Measurements from ENCODE around the gene FGR. TPM values are rescaled to one million over a fixed set of nuclear protein-coding genes. Genes with fewer than 3 reads are reported as not detected.

Gene FGR
- polyA plus RNA-seq, 3 donors from 2014 or later, result 350 to 654 (median 572) TPM

DNA sequence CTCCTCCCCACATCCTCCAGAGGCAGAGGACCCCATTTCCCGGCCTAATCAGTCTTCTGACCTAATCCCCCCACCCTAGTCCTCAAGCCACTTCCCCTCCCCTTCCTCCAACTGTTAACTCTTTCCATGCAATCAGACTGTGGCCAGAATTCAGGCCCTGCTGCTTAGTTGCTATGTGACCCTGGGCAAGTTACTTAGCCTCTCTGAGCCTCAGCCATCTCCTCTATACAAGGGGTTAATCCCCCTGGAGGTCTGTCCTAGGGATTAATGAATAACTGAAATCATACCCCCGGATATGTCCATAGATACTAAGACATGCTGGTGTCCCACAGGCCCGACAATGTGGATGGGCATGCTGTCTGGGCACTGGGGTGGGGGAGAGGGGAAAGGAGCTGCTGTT lies 49.3 kb downstream of the FGR start:
- no peak for DNase-seq
- Mint-ChIP-seq H3K27ac (no peak overlapping the region), H3K4me3 (no peak overlapping the region), H3K4me1 (peaks cover 9 to 29% of the 10 kb centered on the region in 2 donors), H3K27me3 (ENCODE audit: low read depth in 3 of 3) (peaks cover 0 to 2% (median 2%) of the 10 kb centered on the region in 3 donors), H3K36me3 (no peaks in the 10 kb centered on the region), H3K9me3 (no peaks in the 10 kb centered on the region)

DNA sequence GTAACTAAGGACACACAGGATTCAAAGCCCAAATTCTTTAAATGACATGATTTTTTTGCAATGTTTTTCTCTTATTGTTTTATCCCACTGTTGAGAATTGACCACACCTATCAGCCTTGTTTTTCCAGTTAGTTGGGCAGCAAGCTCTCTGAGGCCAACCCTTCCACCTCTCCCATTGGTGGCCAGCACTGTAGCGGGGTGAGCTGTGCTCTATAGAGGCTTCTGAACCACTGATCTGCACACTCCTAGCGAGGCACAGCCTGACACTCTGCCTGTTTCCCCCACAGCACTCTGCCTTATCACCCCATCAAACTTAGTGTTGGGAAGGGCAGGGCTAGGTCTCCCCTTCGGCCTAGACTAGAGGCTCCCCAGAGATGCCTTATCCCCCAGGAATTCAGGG lies 50.5 kb downstream of the FGR start:
- no peak for DNase-seq
- no peak overlapping the region for H3K27ac Mint-ChIP-seq
- no peaks in the 10 kb centered on the region for H3K36me3 Mint-ChIP-seq
- H3K4me1 Mint-ChIP-seq, result peaks cover 19 to 41% of the 10 kb centered on the region in 2 donors
- H3K27me3 Mint-ChIP-seq (ENCODE audit: low read depth in 3 of 3), result peaks cover 0 to 2% (median 0%) of the 10 kb centered on the region in 3 donors
- no peak overlapping the region for H3K4me3 Mint-ChIP-seq
- H3K9me3 Mint-ChIP-seq, result no peaks in the 10 kb centered on the region

DNA sequence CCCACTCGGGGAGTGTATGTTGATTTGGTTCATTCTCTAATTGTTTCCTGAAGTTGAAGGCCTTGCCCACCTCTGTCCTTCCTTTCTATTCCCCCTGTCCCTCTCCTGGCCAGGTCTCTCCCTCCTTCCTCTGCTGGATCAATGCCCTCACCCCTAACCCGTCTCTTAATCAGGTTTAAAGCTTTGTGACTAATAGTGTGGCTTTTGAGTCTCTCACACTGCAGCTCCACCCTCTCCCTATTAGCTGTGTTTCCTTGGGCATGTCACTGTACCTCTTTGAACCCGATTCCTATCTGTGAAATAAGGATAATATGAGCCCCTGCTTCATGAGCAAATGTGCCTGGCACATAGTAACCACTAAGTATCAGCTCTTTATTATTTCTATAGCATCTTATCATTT lies 51.5 kb downstream of the FGR start:
- Mint-ChIP-seq H3K27me3 (ENCODE audit: low read depth in 3 of 3) (peaks cover 0 to 2% (median 0%) of the 10 kb centered on the region in 3 donors), H3K4me1 (peaks cover 27 to 51% of the 10 kb centered on the region in 2 donors), H3K36me3 (no peaks in the 10 kb centered on the region), H3K27ac (peak overlapping the region in 3 of 6 donors; percentile 35 to 79 (median 36)), H3K9me3 (no peaks in the 10 kb centered on the region), H3K4me3 (no peak overlapping the region)
- no peak for DNase-seq

DNA sequence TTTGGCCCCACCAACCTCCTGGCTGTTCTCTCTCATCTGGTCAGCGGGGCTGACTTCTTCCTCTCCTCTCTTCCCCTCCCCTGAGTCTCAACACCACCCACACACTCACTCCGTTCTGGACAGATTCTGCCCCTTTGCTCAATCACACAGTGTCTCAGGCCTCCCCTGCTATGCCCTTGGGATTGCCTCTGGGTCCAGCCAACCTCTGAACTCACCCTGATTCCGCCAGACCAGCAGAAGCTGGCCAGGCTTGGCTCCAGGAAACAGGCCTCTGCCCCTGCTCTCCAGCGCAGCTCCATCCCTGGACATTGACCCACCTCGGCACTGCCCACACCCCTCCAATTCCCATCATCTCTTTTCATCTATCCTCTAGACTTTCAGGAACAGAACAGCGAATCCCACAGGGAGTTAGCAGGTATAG lies 53.2 kb downstream of the FGR start:
- Mint-ChIP-seq H3K9me3 (no peaks in the 10 kb centered on the region), H3K36me3 (no peaks in the 10 kb centered on the region), H3K27me3 (ENCODE audit: low read depth in 3 of 3) (peaks cover under 1 to 2% (median 2%) of the 10 kb centered on the region in 3 donors), H3K4me1 (peaks cover 31 to 58% of the 10 kb centered on the region in 2 donors), H3K27ac (peak overlapping the region in 2 of 6 donors; percentile 17 to 26), H3K4me3 (no peak overlapping the region)
- no peak for DNase-seq

DNA sequence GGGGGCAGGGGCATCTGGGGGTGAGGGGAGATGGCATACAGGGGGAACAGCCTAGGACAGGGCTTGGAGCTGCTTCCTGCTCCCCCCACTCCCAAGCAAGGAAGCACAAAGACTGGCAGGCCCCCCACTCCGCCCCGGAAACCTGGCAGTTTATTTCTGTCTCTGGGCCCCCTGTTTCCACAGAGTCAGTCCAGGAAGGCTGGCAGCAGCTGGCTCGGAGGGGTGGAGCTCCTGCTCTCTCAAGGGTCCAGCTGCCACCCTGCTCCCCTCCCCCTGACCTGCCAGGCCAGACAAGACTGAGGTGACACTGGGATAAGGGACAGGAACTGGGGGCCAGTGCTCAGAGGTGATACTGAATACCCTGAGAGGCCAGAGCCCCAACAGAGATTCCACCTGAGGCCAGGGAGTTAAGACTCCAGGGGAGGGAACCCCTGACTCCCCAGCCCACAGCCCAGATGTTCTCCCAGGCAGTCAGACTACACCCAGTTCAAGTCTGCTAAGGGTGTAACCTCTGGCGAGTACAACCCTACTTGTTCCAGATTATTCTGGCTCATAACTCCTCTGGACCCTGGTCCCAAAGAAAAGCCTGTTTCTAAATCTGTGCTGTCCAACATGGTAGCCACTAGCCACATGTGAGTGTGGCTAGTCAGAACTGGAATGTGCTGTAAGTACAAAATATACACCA lies 57.3 kb downstream of the FGR start:
- Mint-ChIP-seq H3K9me3 (no peaks in the 10 kb centered on the region), H3K4me1 (peaks cover 47 to 68% of the 10 kb centered on the region in 2 donors), H3K27me3 (ENCODE audit: low read depth in 3 of 3) (peaks cover 3 to 5% (median 4%) of the 10 kb centered on the region in 3 donors), H3K27ac (no peak overlapping the region), H3K4me3 (no peak overlapping the region), H3K36me3 (no peaks in the 10 kb centered on the region)
- DNase-seq, result no peak

DNA sequence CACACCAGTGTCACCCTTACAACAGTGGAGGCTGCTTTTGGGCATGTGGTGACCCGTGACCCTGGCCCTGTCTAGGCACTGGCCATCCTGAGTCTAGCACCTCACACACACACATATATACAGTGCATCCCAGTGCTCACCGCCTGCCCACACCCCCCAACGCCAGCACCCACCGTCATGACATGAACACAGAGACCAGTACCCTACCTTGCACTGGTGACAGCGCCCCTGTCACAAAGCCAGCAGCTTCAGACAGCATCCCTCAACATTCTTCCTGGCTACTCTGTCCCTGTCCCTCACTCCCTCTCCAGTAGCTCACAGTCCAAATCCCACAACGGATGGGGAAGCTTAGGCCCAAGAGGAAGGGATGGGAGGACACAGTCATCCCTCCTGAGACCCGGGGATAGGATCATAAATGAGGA lies 58.2 kb downstream of the FGR start:
- H3K36me3 Mint-ChIP-seq, result no peaks in the 10 kb centered on the region
- no peak overlapping the region for H3K27ac Mint-ChIP-seq
- peaks cover 51 to 68% of the 10 kb centered on the region in 2 donors for H3K4me1 Mint-ChIP-seq
- DNase-seq, result no peak
- no peaks in the 10 kb centered on the region for H3K9me3 Mint-ChIP-seq
- H3K4me3 Mint-ChIP-seq, result peak overlapping the region in 3 of 5 donors; percentile 4 to 44 (median 21)
- peaks cover 3 to 5% (median 4%) of the 10 kb centered on the region in 3 donors for H3K27me3 Mint-ChIP-seq (ENCODE audit: low read depth in 3 of 3)

DNA sequence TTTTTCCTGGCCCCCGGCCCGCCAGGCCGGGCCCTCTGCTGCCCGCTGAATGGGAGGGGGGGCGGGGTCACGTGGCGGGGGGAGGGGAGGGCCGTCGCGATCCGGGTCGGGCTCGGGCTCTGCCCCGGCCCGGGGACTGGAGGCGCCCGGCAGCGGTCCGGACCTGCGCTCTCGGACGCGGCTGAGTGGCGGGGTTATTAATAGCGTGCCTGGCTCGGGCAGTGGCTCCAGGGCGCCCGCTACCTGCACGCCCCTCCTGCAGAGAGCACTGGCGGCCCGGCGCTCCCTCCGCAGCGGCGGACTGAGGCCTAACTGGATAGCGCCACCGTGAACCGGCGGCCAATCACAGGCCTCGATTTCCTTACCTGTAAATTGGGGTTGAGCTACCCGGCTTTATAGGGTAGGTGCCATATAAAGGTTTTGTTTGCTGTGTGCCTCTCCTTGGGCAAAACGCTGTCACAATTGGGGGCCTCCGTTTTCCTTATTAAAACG lies 59.1 kb downstream of the FGR start:
- peaks cover 3 to 5% (median 4%) of the 10 kb centered on the region in 3 donors for H3K27me3 Mint-ChIP-seq (ENCODE audit: low read depth in 3 of 3)
- H3K27ac Mint-ChIP-seq, result no peak overlapping the region
- H3K36me3 Mint-ChIP-seq, result no peaks in the 10 kb centered on the region
- peaks cover 49 to 63% of the 10 kb centered on the region in 2 donors for H3K4me1 Mint-ChIP-seq
- H3K4me3 Mint-ChIP-seq, result peak overlapping the region; percentile 6 to 40 (median 33)
- DNase-seq, result no peak
- no peaks in the 10 kb centered on the region for H3K9me3 Mint-ChIP-seq

DNA sequence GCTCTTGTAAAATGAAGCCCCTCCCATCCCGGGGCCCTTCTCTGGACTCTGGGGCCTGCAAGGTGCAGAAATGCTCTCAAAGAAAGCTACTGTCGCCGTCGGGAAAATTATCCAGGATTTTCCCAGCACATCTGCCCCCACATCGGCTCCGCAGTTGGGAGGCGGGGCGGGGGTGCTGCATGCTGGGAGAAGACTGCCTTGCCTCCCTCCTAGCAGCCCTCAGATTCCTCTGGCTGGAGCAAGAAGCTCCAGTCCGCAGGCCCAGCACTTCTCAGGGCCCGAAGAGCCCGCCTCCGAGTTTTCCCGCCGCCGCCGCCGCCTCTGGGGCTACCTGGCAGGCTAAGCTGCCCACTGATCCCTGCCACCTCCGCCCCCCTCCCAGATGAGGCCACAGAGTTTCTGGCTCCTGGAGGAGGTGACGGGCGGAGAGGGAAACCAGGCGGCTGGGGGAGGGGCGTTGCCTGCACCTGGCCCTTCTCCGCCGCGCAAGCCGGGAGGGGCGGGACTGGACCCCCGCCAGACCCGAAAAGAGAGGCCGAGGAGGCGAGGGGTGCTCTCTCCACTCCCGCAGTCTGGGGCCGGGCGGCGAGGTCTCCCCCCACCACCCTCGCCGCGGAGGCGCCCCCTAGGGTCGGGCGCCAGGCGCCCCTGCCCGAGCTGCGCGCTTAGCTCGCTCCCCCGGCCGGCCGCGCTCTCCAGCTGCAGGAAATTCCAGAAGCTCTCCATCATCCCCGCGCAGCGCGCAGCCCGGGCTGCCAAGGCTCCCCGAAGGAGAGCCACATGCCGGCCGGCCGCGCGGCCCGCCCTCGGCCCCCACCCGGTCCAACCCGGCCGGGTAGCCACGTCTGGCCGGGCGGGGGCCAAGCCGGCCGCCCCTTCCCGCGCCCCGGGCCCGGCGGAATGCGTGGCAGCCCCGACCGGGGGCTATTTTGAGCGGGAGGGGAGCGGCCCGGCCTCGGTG lies 59.8 kb downstream of the FGR start:
- Mint-ChIP-seq H3K4me3 (no peak overlapping the region), H3K4me1 (peaks cover 46 to 63% of the 10 kb centered on the region in 2 donors), H3K36me3 (no peaks in the 10 kb centered on the region), H3K9me3 (no peaks in the 10 kb centered on the region), H3K27me3 (ENCODE audit: low read depth in 3 of 3) (peaks cover 3 to 5% (median 4%) of the 10 kb centered on the region in 3 donors), H3K27ac (peak overlapping the region in 1 of 6 donors; percentile 27)
- no peak for DNase-seq

DNA sequence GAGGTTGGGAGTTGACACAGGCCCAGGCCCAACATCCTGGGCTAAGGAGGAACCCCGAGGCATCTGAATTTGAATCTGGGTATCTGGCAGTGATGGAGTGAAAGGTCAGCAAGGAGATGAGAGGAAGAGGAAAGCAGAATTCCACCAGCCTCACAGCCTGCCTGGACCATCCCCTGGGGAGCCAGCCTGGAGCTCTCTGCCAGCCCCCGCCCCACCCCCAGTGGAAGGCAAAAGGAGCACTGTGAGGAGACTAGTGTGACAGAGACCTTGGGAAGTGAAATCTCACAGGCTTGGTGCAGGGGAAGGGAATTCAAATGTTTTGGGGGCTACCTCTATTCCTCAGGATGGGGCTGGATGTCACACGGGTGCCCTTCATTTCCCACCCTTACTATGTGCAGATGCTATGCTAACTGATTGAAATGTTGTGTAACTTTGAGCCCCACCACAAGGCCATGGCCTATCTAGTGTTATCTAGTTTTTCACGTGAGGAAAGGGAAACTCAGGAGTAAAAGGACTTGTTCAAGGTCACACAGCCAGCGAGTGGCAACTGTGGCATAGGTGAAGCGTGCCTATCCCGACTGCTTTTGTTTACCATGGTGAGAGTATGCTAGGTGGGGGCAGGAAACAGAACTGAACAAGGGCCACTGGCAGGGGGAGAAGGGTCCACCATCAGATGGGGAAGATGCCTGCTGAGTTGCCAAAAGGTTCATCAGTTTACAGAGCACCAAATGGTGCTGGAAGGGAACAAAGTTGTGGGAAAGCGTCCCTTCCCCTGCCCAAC lies 60.8 kb downstream of the FGR start:
- H3K27ac Mint-ChIP-seq, result peak overlapping the region in 1 of 6 donors; percentile 27
- H3K9me3 Mint-ChIP-seq, result no peaks in the 10 kb centered on the region
- H3K4me3 Mint-ChIP-seq, result peak overlapping the region; percentile 36 to 63 (median 53)
- H3K27me3 Mint-ChIP-seq (ENCODE audit: low read depth in 3 of 3), result peaks cover 3 to 5% (median 4%) of the 10 kb centered on the region in 3 donors
- H3K36me3 Mint-ChIP-seq, result no peaks in the 10 kb centered on the region
- peaks cover 46 to 60% of the 10 kb centered on the region in 2 donors for H3K4me1 Mint-ChIP-seq
- no peak for DNase-seq

DNA sequence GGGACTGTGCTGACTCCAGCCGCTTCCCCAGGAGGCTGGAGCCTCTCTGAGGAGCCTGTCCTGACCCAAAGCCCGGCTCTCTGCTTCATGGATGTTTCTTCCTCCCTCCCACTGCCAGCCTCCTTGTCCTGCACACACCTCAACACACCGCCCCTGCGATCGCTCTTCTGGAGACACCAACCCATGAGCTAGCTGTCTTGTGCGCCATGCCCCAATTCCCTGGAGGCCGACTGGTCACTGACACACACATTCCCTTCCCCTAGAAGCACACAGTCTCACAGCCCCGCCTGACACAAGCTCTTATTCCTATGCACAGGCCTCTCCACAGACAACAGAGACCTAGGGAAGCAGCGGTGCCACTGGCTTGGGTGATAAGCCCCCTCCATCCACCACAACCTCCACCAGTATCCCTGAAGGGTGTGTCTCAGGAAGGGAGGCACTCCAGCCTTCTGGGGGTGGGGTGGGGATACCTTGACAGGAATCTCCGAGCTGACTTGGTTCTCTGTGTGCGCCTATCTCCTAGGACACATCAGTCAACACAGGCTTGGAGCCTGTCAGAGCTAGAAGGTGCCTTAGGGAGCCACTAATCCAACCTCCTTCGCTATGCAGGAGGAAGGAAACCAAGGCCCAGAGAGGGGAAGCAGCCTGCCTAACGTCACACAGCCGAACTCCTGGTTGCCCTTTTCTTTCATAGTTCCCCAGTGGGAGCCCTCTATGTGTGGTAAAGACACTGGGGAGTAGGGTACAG lies 62.1 kb downstream of the FGR start:
- Mint-ChIP-seq H3K27me3 (ENCODE audit: low read depth in 3 of 3) (peaks cover 3 to 7% (median 4%) of the 10 kb centered on the region in 3 donors), H3K27ac (peak overlapping the region in 4 of 6 donors; percentile 34 to 81 (median 58)), H3K36me3 (no peaks in the 10 kb centered on the region), H3K4me1 (peaks cover 50 to 63% of the 10 kb centered on the region in 2 donors), H3K4me3 (peak overlapping the region in 1 of 5 donors; percentile 58), H3K9me3 (no peaks in the 10 kb centered on the region)
- DNase-seq, result no peak

DNA sequence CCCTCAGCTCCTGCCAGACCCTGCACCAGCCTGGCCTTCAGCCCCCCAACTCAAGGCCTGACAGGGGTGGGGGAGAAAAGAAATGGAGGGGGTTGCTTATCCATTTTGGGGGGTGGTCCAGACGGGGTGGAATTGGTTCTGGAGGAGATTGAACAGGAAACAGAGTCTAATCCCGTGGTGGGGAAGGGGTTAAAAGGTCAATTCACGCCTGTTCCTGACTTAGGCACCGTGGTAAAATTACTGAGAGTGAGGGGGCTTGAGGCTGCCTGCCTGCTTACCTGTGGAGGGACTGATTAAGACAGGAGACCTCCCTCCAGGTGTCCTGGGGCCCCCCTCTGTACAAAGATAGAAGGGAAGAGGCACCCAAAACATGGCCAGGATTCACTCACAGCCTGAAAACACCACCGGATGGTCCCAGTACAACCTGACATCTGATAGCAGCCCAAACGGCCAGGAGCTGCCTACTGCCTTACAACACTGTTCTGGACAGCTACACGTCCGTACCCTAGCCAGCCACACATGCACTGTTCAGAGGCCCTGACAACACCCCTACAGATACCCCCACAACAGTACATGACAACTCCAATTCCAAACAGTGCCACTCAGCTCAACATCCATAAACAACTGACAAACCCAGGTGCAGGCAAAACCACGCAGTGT lies 62.8 kb downstream of the FGR start:
- Mint-ChIP-seq H3K4me1 (peaks cover 53 to 66% of the 10 kb centered on the region in 2 donors), H3K36me3 (no peaks in the 10 kb centered on the region), H3K27me3 (ENCODE audit: low read depth in 3 of 3) (peaks cover 3 to 7% (median 4%) of the 10 kb centered on the region in 3 donors), H3K9me3 (no peaks in the 10 kb centered on the region), H3K27ac (peak overlapping the region in 2 of 6 donors; percentile 34 to 81), H3K4me3 (peak overlapping the region in 1 of 5 donors; percentile 58)
- no peak for DNase-seq

DNA sequence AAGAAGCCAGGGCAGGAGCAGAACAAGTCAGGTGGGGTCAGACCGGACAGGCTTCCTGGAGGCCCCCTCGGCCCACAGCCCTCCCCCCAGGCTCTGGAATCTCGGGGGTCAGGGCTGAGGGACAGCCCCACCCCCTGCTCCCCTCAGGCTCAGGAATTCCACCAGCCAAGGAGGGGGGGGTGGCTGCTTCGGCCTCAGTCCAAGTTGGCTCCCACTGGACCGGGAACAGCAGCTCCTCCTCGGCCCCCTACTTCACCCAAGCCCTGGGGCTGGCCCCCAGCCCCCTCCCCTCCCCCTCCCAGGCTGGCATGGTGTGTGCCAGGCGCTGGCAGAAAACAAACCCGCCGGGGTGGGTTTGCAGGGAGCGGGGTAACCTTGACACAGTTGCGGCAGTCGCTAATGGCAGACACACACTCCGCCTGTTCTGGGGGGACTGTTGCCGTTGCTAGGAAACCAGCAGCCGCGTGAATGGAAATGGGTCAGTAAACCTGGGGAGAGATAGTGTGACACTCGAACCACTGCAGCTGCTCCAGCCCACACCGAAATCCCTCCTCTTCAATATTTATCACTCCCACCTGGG lies 63.5 kb downstream of the FGR start:
- H3K4me3 Mint-ChIP-seq, result no peak overlapping the region

More for the DNA sequence above, 63.5 kb downstream of the FGR start:
- DNase-seq, result no peak
- Mint-ChIP-seq H3K9me3 (no peaks in the 10 kb centered on the region), H3K4me1 (peaks cover 47 to 60% of the 10 kb centered on the region in 2 donors), H3K36me3 (no peaks in the 10 kb centered on the region), H3K27ac (no peak overlapping the region), H3K27me3 (ENCODE audit: low read depth in 3 of 3) (peaks cover 0 to 7% (median 2%) of the 10 kb centered on the region in 3 donors)

Data from immature natural killer cell (primary cell).